ENCODE measurements around the gene PAFAH1B1.
"Not testable (repeated sequence)": the region's sequence is repeated elsewhere in the genome, so short reads cannot be mapped to it uniquely, and the experiment has no call there.

DNA sequence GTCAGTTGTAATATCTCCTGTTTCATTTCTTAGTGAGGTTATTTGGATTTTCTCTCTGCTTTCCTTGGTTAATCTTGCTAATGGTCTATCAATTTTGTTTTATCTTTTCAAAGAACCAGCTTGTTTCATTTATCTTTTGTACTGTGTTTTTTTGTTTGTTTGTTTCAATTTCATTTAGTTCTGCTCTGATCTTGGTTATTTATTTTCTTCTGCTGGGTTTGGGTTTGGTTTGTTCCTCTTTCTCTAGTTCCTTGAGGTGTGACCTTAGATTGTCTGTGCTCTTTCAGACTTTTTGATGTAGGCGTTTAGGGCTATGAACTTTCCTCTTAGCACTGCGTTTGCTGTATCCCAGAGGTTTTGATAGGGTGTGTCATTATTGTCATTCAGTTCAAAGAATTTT is 35.5 kb downstream of the PAFAH1B1 start:
- TF ChIP-seq, protein P1, sequence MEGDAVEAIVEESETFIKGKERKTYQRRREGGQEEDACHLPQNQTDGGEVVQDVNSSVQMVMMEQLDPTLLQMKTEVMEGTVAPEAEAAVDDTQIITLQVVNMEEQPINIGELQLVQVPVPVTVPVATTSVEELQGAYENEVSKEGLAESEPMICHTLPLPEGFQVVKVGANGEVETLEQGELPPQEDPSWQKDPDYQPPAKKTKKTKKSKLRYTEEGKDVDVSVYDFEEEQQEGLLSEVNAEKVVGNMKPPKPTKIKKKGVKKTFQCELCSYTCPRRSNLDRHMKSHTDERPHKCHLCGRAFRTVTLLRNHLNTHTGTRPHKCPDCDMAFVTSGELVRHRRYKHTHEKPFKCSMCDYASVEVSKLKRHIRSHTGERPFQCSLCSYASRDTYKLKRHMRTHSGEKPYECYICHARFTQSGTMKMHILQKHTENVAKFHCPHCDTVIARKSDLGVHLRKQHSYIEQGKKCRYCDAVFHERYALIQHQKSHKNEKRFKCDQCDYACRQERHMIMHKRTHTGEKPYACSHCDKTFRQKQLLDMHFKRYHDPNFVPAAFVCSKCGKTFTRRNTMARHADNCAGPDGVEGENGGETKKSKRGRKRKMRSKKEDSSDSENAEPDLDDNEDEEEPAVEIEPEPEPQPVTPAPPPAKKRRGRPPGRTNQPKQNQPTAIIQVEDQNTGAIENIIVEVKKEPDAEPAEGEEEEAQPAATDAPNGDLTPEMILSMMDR (IDR thresholded peaks at IDR 0.05; ENCODE audit: extremely low read depth in 1 of 2, insufficient read depth in 1 of 2, low read depth in 1 of 2, low read length in 2 of 2): not testable (repeated sequence)
- not testable (repeated sequence) for TF ChIP-seq JUN (IDR thresholded peaks at IDR 0.05; ENCODE audit: borderline replicate concordance, insufficient read depth, insufficient read length, low read depth); POLR2AphosphoS5 (IDR thresholded peaks at IDR 0.05; ENCODE audit: insufficient read depth, low read depth, low read length); POLR2A (IDR thresholded peaks at IDR 0.05; ENCODE audit: low read depth, low read length); EZH2 (IDR thresholded peaks at IDR 0.05; ENCODE audit: borderline replicate concordance, low read depth, low read length, severe bottlenecking)
